ENCODE results near the gene TBC1D2B. TPM values are rescaled to one million over a fixed set of nuclear protein-coding genes. Genes with fewer than 3 reads are reported as not detected.
"Not testable (repeated sequence)": the region's sequence is repeated elsewhere in the genome, so short reads cannot be mapped to it uniquely, and the experiment has no call there.

TBC1D2B gene
- total RNA-seq, 1 experiment from 2014 or later = 18.3 TPM

- POLR2A ChIA-PET = no interaction called here
- DNase-seq (ENCODE audit: low spot score) = no peak
- no peak for ATAC-seq
- H3K27ac Mint-ChIP-seq = no peak overlapping the region
- TF ChIP-seq ZNF512 (CRISPR knock-in tag; IDR thresholded peaks at IDR 0.05; ENCODE audit: borderline replicate concordance) = no peak
- TF ChIP-seq OVOL2 (CRISPR knock-in tag; IDR thresholded peaks at IDR 0.05; ENCODE audit: borderline replicate concordance) = no peak
- no peak for TF ChIP-seq CREB1 (CRISPR knock-in tag; IDR thresholded peaks at IDR 0.05)
- no peak for TF ChIP-seq NFE2L1 (CRISPR knock-in tag; IDR thresholded peaks at IDR 0.05)
- TF ChIP-seq TEAD4 (CRISPR knock-in tag; IDR thresholded peaks at IDR 0.05) = no peak
- TF ChIP-seq SMAD4 (CRISPR knock-in tag; IDR thresholded peaks at IDR 0.05) = no peak
- TF ChIP-seq ERG (CRISPR knock-in tag; IDR thresholded peaks at IDR 0.05) = no peak
- no peak for TF ChIP-seq FOXP1 (CRISPR knock-in tag; IDR thresholded peaks at IDR 0.05; ENCODE audit: borderline replicate concordance)
- no peak for TF ChIP-seq JAZF1 (CRISPR knock-in tag; IDR thresholded peaks at IDR 0.05)
- no peak for TF ChIP-seq KAT7 (CRISPR knock-in tag; IDR thresholded peaks at IDR 0.05; ENCODE audit: borderline replicate concordance)
- TF ChIP-seq SP1 (CRISPR knock-in tag; conservative IDR thresholded peaks at IDR 0.05) = no peak
- H3K4me1 Mint-ChIP-seq = peaks cover 4% of the 10 kb centered on the region; the same call in 1 of the 2 replicates
- no peaks in the 10 kb centered on the region for H3K9me3 Mint-ChIP-seq
- CTCF ChIA-PET = interaction anchor here (1.5 to 3.1 kb wide), 3 partner anchors 11 to 83 kb away, joined by 3 to 10 read pairs (median 4); no protein-coding TSS in a partner anchor
- no peak overlapping the region for H3K4me3 Mint-ChIP-seq
- no peaks in the 10 kb centered on the region for H3K36me3 Mint-ChIP-seq
- H3K27me3 Mint-ChIP-seq (ENCODE audit: low read depth) = no peaks in the 10 kb centered on the region
Measured at GRCh38 chr15:77993374-77993911, 84.1 kb downstream of the TBC1D2B start.

GRCh38 chr15:77992356-77993222, 84.9 kb downstream of the TBC1D2B start:
- no peak for ATAC-seq
- Mint-ChIP-seq H3K4me3 (no peak overlapping the region), H3K36me3 (no peaks in the 10 kb centered on the region), H3K4me1 (peaks cover 7% of the 10 kb centered on the region), H3K9me3 (no peaks in the 10 kb centered on the region), H3K27ac (no peak overlapping the region), H3K27me3 (ENCODE audit: low read depth) (no peaks in the 10 kb centered on the region)
- CTCF ChIA-PET = interaction anchor here (0.6 to 3.1 kb wide), 6 partner anchors 10 to 116 kb away, joined by 3 to 10 read pairs (median 4); no protein-coding TSS in a partner anchor
- POLR2A ChIA-PET = no interaction called here
- DNase-seq (ENCODE audit: low spot score) = no peak
- TF ChIP-seq ZNF317 (CRISPR knock-in tag; IDR thresholded peaks at IDR 0.05; ENCODE audit: borderline replicate concordance, low read depth) = no peak
- TF ChIP-seq NFYB (CRISPR knock-in tag; conservative IDR thresholded peaks at IDR 0.05; ENCODE audit: low read depth) = no peak
- TF ChIP-seq ZNF263 (CRISPR knock-in tag; IDR thresholded peaks at IDR 0.05; ENCODE audit: low read depth) = no peak
- TF ChIP-seq NFATC4 (CRISPR knock-in tag; IDR thresholded peaks at IDR 0.05) = no peak
- no peak for TF ChIP-seq GRHL2 (CRISPR knock-in tag; IDR thresholded peaks at IDR 0.05; ENCODE audit: insufficient replicate concordance, severe bottlenecking)

- POLR2A ChIA-PET; H3K4me3 Mint-ChIP-seq; H3K9me3 Mint-ChIP-seq; H3K36me3 Mint-ChIP-seq; DNase-seq (ENCODE audit: low spot score); H3K4me1 Mint-ChIP-seq; ATAC-seq; H3K27me3 Mint-ChIP-seq (ENCODE audit: low read depth): not testable (repeated sequence)
- peak overlapping the region; percentile 93 for H3K27ac Mint-ChIP-seq
- CTCF ChIA-PET = interaction anchor here (1.3 to 3.1 kb wide), 4 partner anchors 9 to 117 kb away, joined by 3 to 10 read pairs (median 4); no protein-coding TSS in a partner anchor
Measured at GRCh38 chr15:77991658-77992201, 85.8 kb downstream of the TBC1D2B start.

All from WTC11 (cell line).